SK-N-MC (cell line): ENCODE measurements around the gene XPR1.

Source experiments
- EZH2 ChIP-seq: fragments of 200-600 bp; sonication (generic); IDR thresholded peaks from one replicate; pipeline ENCODE4 v1.6.1; 2017; ENCODE audit warnings: antibody characterized with exemption
- FOXP2 ChIP-seq: optimal IDR thresholded peaks from 2 replicates; pipeline ENCODE3; 2011; ENCODE audit warnings: mild to moderate bottlenecking, moderate library complexity; ENCODE audit not compliant: insufficient read depth; ENCODE audit errors: extremely low read length, control extremely low read depth
- POLR2AphosphoS5 ChIP-seq: IDR thresholded peaks from 2 replicates; pipeline ENCODE4 v1.6.1; 2012; ENCODE audit warnings: mild to moderate bottlenecking, low read depth, low read length, borderline replicate concordance

DNA sequence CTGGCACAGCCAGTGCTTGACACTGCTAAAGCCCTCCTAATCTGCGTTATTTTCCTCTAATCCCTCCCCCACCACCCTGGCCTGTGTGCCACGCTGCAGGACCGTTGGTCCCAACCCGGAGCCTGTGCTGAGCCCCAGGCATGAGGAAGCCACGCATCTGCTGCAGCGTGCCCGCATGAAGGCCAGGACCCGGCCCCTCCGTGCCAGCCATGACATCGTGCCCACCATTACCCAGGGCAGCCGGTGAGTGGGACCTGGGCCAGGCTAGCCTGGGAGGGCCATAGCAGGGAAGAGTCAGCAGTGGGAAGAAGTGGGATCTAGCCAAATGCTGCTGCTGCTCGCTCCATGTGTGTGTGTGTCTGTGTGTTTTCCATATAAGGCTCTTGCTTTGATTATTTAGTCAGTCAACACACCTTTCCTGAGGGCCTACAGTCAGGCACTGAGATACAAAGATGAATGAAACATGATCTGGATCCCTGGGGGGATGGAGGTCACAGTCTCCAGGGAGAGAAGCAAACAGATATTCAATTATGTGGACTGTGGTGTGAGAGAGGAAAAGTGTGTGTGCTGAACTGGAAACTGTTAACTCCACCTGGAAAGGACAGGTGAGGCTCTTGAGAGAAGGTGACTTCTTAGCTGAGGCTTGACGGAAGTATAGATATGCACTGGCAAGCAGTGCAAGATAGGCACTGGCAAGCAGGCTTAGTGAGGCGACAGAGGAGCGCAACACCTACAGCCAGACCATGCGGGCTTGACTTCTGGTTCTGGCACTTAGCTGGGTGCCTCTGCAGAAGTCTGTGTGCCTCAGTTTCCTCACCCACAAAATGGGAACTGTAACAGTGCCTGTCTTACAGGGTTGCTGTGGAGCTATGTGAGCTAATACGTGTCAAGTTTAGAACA is 296.8 kb downstream of the XPR1 start:
- TF ChIP-seq EZH2 (no peak), POLR2AphosphoS5 (no peak), FOXP2 (no peak)
